Osteoblast (primary cell): ENCODE results near the gene ALG14. TPM values are rescaled to one million over a fixed set of nuclear protein-coding genes. Genes with fewer than 3 reads are reported as not detected.

Experiments
- DNase-seq: peaks from one replicate; pipeline ENCODE4 v3.0.0; 2011; ENCODE audit warnings: low spot score, mixed read lengths; ENCODE audit not compliant: insufficient read length; ENCODE audit errors: missing footprints
- H2AFZ ChIP-seq: 2 replicates; pipeline ENCODE4 v1.6.0; 2011; ENCODE audit warnings: mild to moderate bottlenecking, low read length
- H3K27ac ChIP-seq: 2 replicates; pipeline ENCODE4 v1.5.1; 2011; ENCODE audit warnings: mild to moderate bottlenecking, low read depth, low read length, moderate library complexity
- H3K27me3 ChIP-seq: 2 replicates; pipeline ENCODE4 v1.6.0; 2012; ENCODE audit warnings: mild to moderate bottlenecking, control low read depth, inconsistent platforms, low read length, moderate library complexity; ENCODE audit not compliant: insufficient read depth
- H3K36me3 ChIP-seq: 2 replicates; pipeline ENCODE4 v1.5.1; 2011; ENCODE audit warnings: mild to moderate bottlenecking, low read length, control low read depth, moderate library complexity; ENCODE audit not compliant: insufficient read depth
- H3K4me1 ChIP-seq: 2 replicates; pipeline ENCODE4 v1.5.1; 2011; ENCODE audit warnings: mild to moderate bottlenecking, low read length, control low read depth, moderate library complexity; ENCODE audit not compliant: insufficient read depth
- H3K4me2 ChIP-seq: 2 replicates; pipeline ENCODE4 v1.6.0; 2011; ENCODE audit warnings: mild to moderate bottlenecking, low read length; ENCODE audit not compliant: insufficient read depth
- H3K4me3 ChIP-seq: fragments of 200-600 bp; sonication (generic); 3 replicates; pipeline ENCODE4 v1.5.1; 2012; ENCODE audit warnings: mild to moderate bottlenecking, low read length, inconsistent platforms; ENCODE audit not compliant: insufficient read depth
- H3K79me2 ChIP-seq: 2 replicates; pipeline ENCODE4 v1.6.0; 2012; ENCODE audit warnings: mild to moderate bottlenecking, low read length, control low read depth, inconsistent platforms; ENCODE audit not compliant: insufficient read depth
- H3K9me3 ChIP-seq: 2 replicates; pipeline ENCODE4 v1.5.1; 2011; ENCODE audit warnings: low read depth, low read length, control low read depth
- H4K20me1 ChIP-seq: 2 replicates; pipeline ENCODE4 v1.6.0; 2012; ENCODE audit warnings: mild to moderate bottlenecking, low read length, control low read depth; ENCODE audit not compliant: insufficient read depth
- CTCF ChIP-seq: IDR thresholded peaks from 2 replicates; pipeline ENCODE4 v1.5.1; 2011; ENCODE audit warnings: mild to moderate bottlenecking, low read depth, low read length, moderate library complexity; ENCODE audit errors: extremely low read depth
- total RNA-seq: library from RNA; depleted of rRNA; stranded (reverse); fragments of >200 nt; gene quantifications from 2 replicates; pipeline ENCODE4 v1.2.3, GENCODE V29; 2012

ALG14 gene
- total RNA-seq, 1 donor = 1.4 TPM

GRCh38 chr1:94949681-94950661, 122.8 kb downstream of the ALG14 start:
- DNase-seq = peak; percentile 65
- Histone ChIP-seq H2AFZ (no peak overlapping the region), H3K4me2 (no peak overlapping the region)

DNA sequence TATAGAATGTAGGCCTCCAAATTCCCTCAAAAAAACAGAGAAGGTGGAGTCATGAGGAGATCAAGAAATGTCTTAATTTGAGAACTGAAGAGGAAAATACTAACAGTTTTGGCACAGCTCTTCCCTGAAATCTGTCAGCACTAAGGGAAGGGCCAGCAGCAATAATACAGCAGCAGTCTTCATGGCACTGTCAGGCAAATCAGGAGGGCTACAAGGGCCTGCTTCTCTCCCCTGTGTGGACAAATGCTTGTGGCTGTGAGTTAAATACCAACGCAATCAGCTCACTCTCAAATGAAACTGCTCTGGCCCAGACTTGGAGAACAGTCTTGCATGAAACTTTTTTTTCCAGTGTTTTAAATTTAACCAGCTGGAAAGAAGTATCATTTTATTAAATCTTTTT, 125.3 kb downstream of the ALG14 start:
- no peaks in the 10 kb centered on the region for H3K27me3 ChIP-seq
- no peaks in the 10 kb centered on the region for H3K36me3 ChIP-seq
- H3K27ac ChIP-seq = no peak overlapping the region
- H3K4me1 ChIP-seq = peaks cover 19% of the 10 kb centered on the region
- TF ChIP-seq CTCF = no peak
- H4K20me1 ChIP-seq = no peaks in the 10 kb centered on the region
- DNase-seq = peak; percentile 89
- no peak overlapping the region for H3K4me3 ChIP-seq
- H2AFZ ChIP-seq = no peak overlapping the region
- H3K9me3 ChIP-seq = no peaks in the 10 kb centered on the region
- H3K4me2 ChIP-seq = no peak overlapping the region
- no peaks in the 10 kb centered on the region for H3K79me2 ChIP-seq

More at GRCh38 chr1:94949681-94950661, 122.8 kb downstream of the ALG14 start:
- peak overlapping the region; percentile 14 for H3K27ac ChIP-seq
- no peaks in the 10 kb centered on the region for H3K27me3 ChIP-seq
- no peak overlapping the region for H3K4me3 ChIP-seq
- H4K20me1 ChIP-seq = no peaks in the 10 kb centered on the region
- no peaks in the 10 kb centered on the region for H3K36me3 ChIP-seq
- TF ChIP-seq CTCF = no peak
- no peaks in the 10 kb centered on the region for H3K79me2 ChIP-seq
- H3K4me1 ChIP-seq = peaks cover 24% of the 10 kb centered on the region
- H3K9me3 ChIP-seq = no peaks in the 10 kb centered on the region

- Histone ChIP-seq H3K27me3 (no peaks in the 10 kb centered on the region), H3K4me1 (peaks cover 19% of the 10 kb centered on the region), H3K36me3 (no peaks in the 10 kb centered on the region), H3K79me2 (no peaks in the 10 kb centered on the region), H3K4me2 (no peak overlapping the region), H3K9me3 (no peaks in the 10 kb centered on the region), H3K4me3 (no peak overlapping the region), H4K20me1 (no peaks in the 10 kb centered on the region), H2AFZ (no peak overlapping the region), H3K27ac (no peak overlapping the region)
- DNase-seq = no peak
- TF ChIP-seq CTCF = no peak
Measured at GRCh38 chr1:94946886-94947285, 125.9 kb downstream of the ALG14 start.
